Uterus (tissue), 4 donors: ENCODE measurements around the gene SLC44A2. TPM values are rescaled to one million over a fixed set of nuclear protein-coding genes. Genes with fewer than 3 reads are reported as not detected.

Experiments
- DNase-seq, 2 donors: peaks; one replicate each; pipeline ENCODE4 v3.0.0-alpha.2; 2019 to 2020
- H3K27ac ChIP-seq, 2 donors: fragments of 200-600 bp; sonication (generic); 1 replicate in 1 of 2; 2 replicates in 1 of 2; pipeline ENCODE4 v1.5.1; 2016 to 2018
- H3K27me3 ChIP-seq, 2 donors: fragments of 200-600 bp; sonication (generic); one replicate each; pipeline ENCODE4 v1.5.1; 2018 to 2019; ENCODE audit warnings: control low read depth in 1 of 2
- H3K36me3 ChIP-seq, 2 donors: fragments of 200-600 bp; sonication (generic); one replicate each; pipeline ENCODE4 v1.5.1; 2019; ENCODE audit warnings: control low read depth in 1 of 2
- H3K4me1 ChIP-seq, 2 donors: fragments of 200-600 bp; sonication (generic); one replicate each; pipeline ENCODE4 v1.5.1; 2018 to 2019; ENCODE audit warnings: control low read depth in 1 of 2
- H3K4me3 ChIP-seq, 2 donors: fragments of 200-600 bp; sonication (generic); 1 replicate in 1 of 2; 2 replicates in 1 of 2; pipeline ENCODE4 v1.5.1; 2018 to 2019; ENCODE audit warnings: mild to moderate bottlenecking in 1 of 2
- H3K9me3 ChIP-seq, 2 donors: fragments of 200-600 bp; sonication (generic); one replicate each; pipeline ENCODE4 v1.5.1; 2019; ENCODE audit warnings: control low read depth in 1 of 2
- CTCF ChIP-seq, 4 experiments: fragments of 200-600 bp in 2 of 4; fragments of 450-650 bp in 2 of 4; sonication (generic) in 2 of 4; IDR thresholded peaks; one replicate each; pipeline ENCODE4 v1.5.1; 2016 to 2019; ENCODE audit warnings: antibody characterized with exemption in 4 of 4, mild to moderate bottlenecking in 2 of 4, moderate library complexity in 1 of 4
- POLR2A ChIP-seq, 2 donors: fragments of 450-650 bp; IDR thresholded peaks; one replicate each; pipeline ENCODE4 v1.6.1; 2016; ENCODE audit warnings: antibody characterized with exemption in 2 of 2, mild to moderate bottlenecking in 1 of 2, moderate library complexity in 1 of 2
- intact Hi-C: fragments of 100-400 bp; cut with DNase I; formaldehyde crosslinking; loops from one replicate; pipeline ENCODE4 v1.15.1; 2023; ENCODE audit warnings: low total_unique reads
- total RNA-seq, 4 donors: library from RNA; depleted of rRNA in 3 of 4; stranded (reverse); fragments of >200 nt in 3 of 4; gene quantifications; one replicate each; pipeline versions ENCODE4 v1.1.0 to v1.2.4, GENCODE V29; 2014 to 2023
- donor health status: DM: yes; HTN: yes; CAD: no.

SLC44A2 gene
- total RNA-seq, 4 donors from 2014 or later: 38.5 to 107 (median 65.8) TPM

GRCh38 chr19:10653732-10654609 is 28.6 kb downstream of the SLC44A2 start, which contains the start of gene ILF3:
TSS of gene ILF3 (plus strand) at chr19:10654346. CDS start at chr19:10670606, 16,260 bp downstream.
- intact Hi-C loops: no loop called here
- H3K27ac ChIP-seq: peak within 1 kb of the TSS; percentile 98 to 99
- peak within 1 kb of the TSS; percentile 93 to 95 for H3K4me3 ChIP-seq
- H3K36me3 ChIP-seq: no peaks in the 10 kb centered on the region
- no peaks in the 10 kb centered on the region for H3K9me3 ChIP-seq
- TF ChIP-seq CTCF (IDR thresholded peaks at IDR 0.05) (peak in 2 of 4 experiments; percentile 3 to 33), POLR2A (IDR thresholded peaks at IDR 0.05) (peak; percentile 89 to 99)
- H3K27me3 ChIP-seq: no peaks in the 10 kb centered on the region
- DNase-seq: peak; percentile 100
- peaks cover 9% of the 10 kb centered on the region in 2 donors for H3K4me1 ChIP-seq

- H3K27me3 ChIP-seq: no peaks in the 10 kb centered on the region
- DNase-seq: peak; percentile 60 to 61
- H3K36me3 ChIP-seq: no peaks in the 10 kb centered on the region
- H3K4me1 ChIP-seq: peaks cover 9% of the 10 kb centered on the region in 2 donors
- H3K4me3 ChIP-seq: peak overlapping the region; percentile 87 to 95
- H3K9me3 ChIP-seq: no peaks in the 10 kb centered on the region
- no peak for TF ChIP-seq CTCF (IDR thresholded peaks at IDR 0.05)
- no peak for TF ChIP-seq POLR2A (IDR thresholded peaks at IDR 0.05)
- intact Hi-C loops: no loop called here
- peak overlapping the region; percentile 95 to 98 for H3K27ac ChIP-seq
Observed at GRCh38 chr19:10654610-10655456, 29.5 kb downstream of the SLC44A2 start.

- no peak for DNase-seq
- intact Hi-C loops: no loop called here
- no peaks in the 10 kb centered on the region for H3K36me3 ChIP-seq
- no peaks in the 10 kb centered on the region for H3K27me3 ChIP-seq
- H3K4me3 ChIP-seq: peak overlapping the region; percentile 87 to 95
- H3K4me1 ChIP-seq: peaks cover 9 to 13% of the 10 kb centered on the region in 2 donors
- H3K9me3 ChIP-seq: no peaks in the 10 kb centered on the region
- TF ChIP-seq CTCF (IDR thresholded peaks at IDR 0.05): no peak
- TF ChIP-seq POLR2A (IDR thresholded peaks at IDR 0.05): no peak
- peak overlapping the region; percentile 95 to 98 for H3K27ac ChIP-seq
Observed at GRCh38 chr19:10655457-10656312, 30.3 kb downstream of the SLC44A2 start.

GRCh38 chr19:10660346-10660745 is 35.0 kb downstream of the SLC44A2 start:
- H3K4me3 ChIP-seq: no peak overlapping the region
- H3K27me3 ChIP-seq: no peaks in the 10 kb centered on the region
- TF ChIP-seq CTCF (IDR thresholded peaks at IDR 0.05) (no peak), POLR2A (IDR thresholded peaks at IDR 0.05) (no peak)
- H3K9me3 ChIP-seq: no peaks in the 10 kb centered on the region
- H3K36me3 ChIP-seq: no peaks in the 10 kb centered on the region
- H3K27ac ChIP-seq: no peak overlapping the region
- peaks cover 16 to 22% of the 10 kb centered on the region in 2 donors for H3K4me1 ChIP-seq
- intact Hi-C loops: no loop called here
- no peak for DNase-seq
